Measurements from ENCODE around the gene FN1.

DNA sequence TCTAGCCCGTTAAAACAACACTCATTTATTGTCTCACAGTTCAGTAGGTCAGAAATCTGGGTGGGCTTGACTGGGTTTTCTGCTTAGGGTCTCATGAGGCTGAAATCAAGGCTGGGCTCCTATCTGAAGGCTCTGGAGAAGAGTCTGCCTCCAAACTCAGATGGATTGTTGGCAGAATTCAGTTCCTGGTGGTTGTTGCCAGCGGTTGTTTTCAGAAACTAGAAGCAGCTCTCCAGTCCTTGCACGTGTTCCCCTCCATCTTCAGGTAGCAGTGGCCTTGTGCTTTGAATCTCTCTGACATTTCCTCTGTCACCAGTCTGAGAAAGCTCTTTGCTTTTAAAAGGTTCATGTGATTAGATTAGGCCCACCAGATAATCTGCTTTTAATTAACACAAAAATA lies 20.1 kb upstream of the FN1 start:
- TF ChIP-seq POLR2A (IDR thresholded peaks at IDR 0.05; ENCODE audit: low read depth, low read length) (no peak), POLR2AphosphoS5 (IDR thresholded peaks at IDR 0.05; ENCODE audit: low read depth, low read length) (no peak), POU2F2 (IDR thresholded peaks at IDR 0.05; ENCODE audit: low read depth, low read length) (no peak)

Measured in GM12891 (cell line).